CD4-positive, alpha-beta memory T cell (primary cell): Measurements from ENCODE around the gene COL5A1. TPM values are rescaled to one million over a fixed set of nuclear protein-coding genes. Genes with fewer than 3 reads are reported as not detected.
A peak's percentile ranks its signal among the peaks of the same experiment; 100 is the strongest.

Experiments
- CTCF ChIA-PET: fragments of 350-600 bp; sonication (Branson Sonifier 250); formaldehyde crosslinking; loops from one replicate; lab custom pipeline; 2021; ENCODE audit warnings: inconsistent platforms; ENCODE audit not compliant: partially characterized antibody; lab: Charles Lee
- POLR2A ChIA-PET: fragments of 350-600 bp; sonication (Branson Sonifier 250); formaldehyde crosslinking; loops from one replicate; lab custom pipeline; 2021; ENCODE audit not compliant: partially characterized antibody; lab: Charles Lee
- DNase-seq, 5 donors: peaks; one replicate each; pipeline versions ENCODE4 v3.0.0 to v3.0.0-alpha.2; 2020 to 2022; ENCODE audit warnings: mixed read lengths in 1 of 5
- H3K27ac ChIP-seq: one replicate; pipeline ENCODE4 v1.7.0; 2013; ENCODE audit warnings: low read depth, low read length
- H3K27me3 ChIP-seq: 2 replicates; pipeline ENCODE4 v1.7.0; 2013; ENCODE audit warnings: mild to moderate bottlenecking, low read length, moderate library complexity; ENCODE audit not compliant: insufficient read depth
- H3K36me3 ChIP-seq: 2 replicates; pipeline ENCODE4 v1.7.0; 2013; ENCODE audit warnings: mild to moderate bottlenecking, low read length, moderate library complexity; ENCODE audit not compliant: insufficient read depth
- H3K4me1 ChIP-seq: 2 replicates; pipeline ENCODE4 v1.7.0; 2013; ENCODE audit warnings: mild to moderate bottlenecking, low read length, moderate library complexity; ENCODE audit not compliant: insufficient read depth
- H3K4me3 ChIP-seq, 2 donors: one replicate each; pipeline ENCODE4 v1.7.0; 2013; ENCODE audit warnings: low read length in 2 of 2, mild to moderate bottlenecking in 1 of 2
- H3K9me3 ChIP-seq, 2 donors: one replicate each; pipeline ENCODE4 v1.7.0; 2013; ENCODE audit warnings: low read length in 2 of 2, control low read depth in 1 of 2; ENCODE audit not compliant: control insufficient read depth in 1 of 2
- H3K27ac Mint-ChIP-seq, 7 donors: one replicate each; pipeline ENCODE4 v1.8.0; 2020 to 2021; ENCODE audit warnings: mixed read lengths in 7 of 7, mild to moderate bottlenecking in 6 of 7, inconsistent platforms in 3 of 7, moderate library complexity in 3 of 7
- H3K27me3 Mint-ChIP-seq, 2 donors: one replicate each; pipeline ENCODE4 v1.8.0; 2020 to 2021; ENCODE audit warnings: mixed read lengths in 2 of 2
- H3K36me3 Mint-ChIP-seq, 2 donors: one replicate each; pipeline ENCODE4 v1.8.0; 2020 to 2021; ENCODE audit warnings: mixed read lengths in 2 of 2, inconsistent platforms in 1 of 2, mild to moderate bottlenecking in 1 of 2
- H3K4me1 Mint-ChIP-seq, 4 donors: one replicate each; pipeline ENCODE4 v1.8.0; 2020 to 2021; ENCODE audit warnings: mixed read lengths in 4 of 4, mild to moderate bottlenecking in 1 of 4
- H3K4me3 Mint-ChIP-seq, 8 donors: one replicate each; pipeline ENCODE4 v1.8.0; 2020 to 2021; ENCODE audit warnings: mixed read lengths in 8 of 8, mild to moderate bottlenecking in 7 of 8, moderate library complexity in 6 of 8, inconsistent platforms in 3 of 8
- H3K9me3 Mint-ChIP-seq, 8 donors: one replicate each; pipeline ENCODE4 v1.8.0; 2020 to 2021; ENCODE audit warnings: mixed read lengths in 8 of 8, mild to moderate bottlenecking in 5 of 8, inconsistent platforms in 3 of 8, moderate library complexity in 1 of 8
- intact Hi-C: fragments of 100-400 bp; cut with micrococcal nuclease; formaldehyde crosslinking; loops from one replicate; pipeline ENCODE4 v1.15.1; 2023
- polyA plus RNA-seq, 2 donors: library from polyadenylated mRNA; unstranded; fragments of 300-500 nt; fragmentation: Illumina TruSeq; gene quantifications; one replicate each; pipeline ENCODE4 v1.2.3, GENCODE V29; 2021
- total RNA-seq, 2 experiments: library from RNA; stranded (reverse); gene quantifications; one replicate each; pipeline ENCODE4 v1.2.3, GENCODE V29; 2021

The COL5A1 gene
- total and polyA plus RNA-seq, 4 experiments from 2014 or later, result 0.36 to 1.6 (median 1.5) TPM; not detected in 1

GRCh38 chr9:134757216-134757975, 115.8 kb downstream of the COL5A1 start:
- no peak for DNase-seq
- intact Hi-C loops, result no loop called here
- Mint-ChIP-seq H3K4me3 (no peak overlapping the region), H3K9me3 (no peaks in the 10 kb centered on the region), H3K27me3 (peaks cover 0 to 3% of the 10 kb centered on the region in 2 donors), H3K27ac (no peak overlapping the region), H3K4me1 (no peaks in the 10 kb centered on the region), H3K36me3 (no peaks in the 10 kb centered on the region)
- H3K4me1 ChIP-seq, result no peaks in the 10 kb centered on the region
- no peaks in the 10 kb centered on the region for H3K36me3 ChIP-seq
- no peak overlapping the region for H3K27ac ChIP-seq
- ChIA-PET POLR2A (no interaction called here), CTCF (no interaction called here)
- no peak overlapping the region for H3K4me3 ChIP-seq
- no peaks in the 10 kb centered on the region for H3K9me3 ChIP-seq
- H3K27me3 ChIP-seq, result no peaks in the 10 kb centered on the region

- POLR2A ChIA-PET, result no interaction called here
- Histone ChIP-seq H3K4me1 (no peaks in the 10 kb centered on the region), H3K4me3 (no peak overlapping the region), H3K27me3 (no peaks in the 10 kb centered on the region), H3K9me3 (no peaks in the 10 kb centered on the region), H3K27ac (no peak overlapping the region), H3K36me3 (no peaks in the 10 kb centered on the region)
- Mint-ChIP-seq H3K4me1 (no peaks in the 10 kb centered on the region), H3K36me3 (no peaks in the 10 kb centered on the region), H3K27ac (no peak overlapping the region), H3K9me3 (no peaks in the 10 kb centered on the region), H3K4me3 (no peak overlapping the region), H3K27me3 (peaks cover 0 to 3% of the 10 kb centered on the region in 2 donors)
- CTCF ChIA-PET, result no interaction called here
- intact Hi-C loops, result no loop called here
- DNase-seq, result no peak
These were observed 117.5 kb downstream of the COL5A1 start for GRCh38 chr9:134758949-134759607.

- Mint-ChIP-seq H3K27me3 (peaks cover 0 to 3% of the 10 kb centered on the region in 2 donors), H3K4me1 (no peaks in the 10 kb centered on the region), H3K36me3 (no peaks in the 10 kb centered on the region), H3K9me3 (no peaks in the 10 kb centered on the region), H3K27ac (no peak overlapping the region), H3K4me3 (no peak overlapping the region)
- H3K27me3 ChIP-seq, result no peaks in the 10 kb centered on the region
- intact Hi-C loops, result no loop called here
- H3K4me1 ChIP-seq, result no peaks in the 10 kb centered on the region
- no peak overlapping the region for H3K4me3 ChIP-seq
- H3K36me3 ChIP-seq, result no peaks in the 10 kb centered on the region
- H3K27ac ChIP-seq, result no peak overlapping the region
- DNase-seq, result no peak
- POLR2A ChIA-PET, result no interaction called here
- CTCF ChIA-PET, result no interaction called here
- no peaks in the 10 kb centered on the region for H3K9me3 ChIP-seq
These were observed 118.3 kb downstream of the COL5A1 start for GRCh38 chr9:134759913-134760312.

GRCh38 chr9:134760750-134761420, 119.3 kb downstream of the COL5A1 start:
- Mint-ChIP-seq H3K36me3 (no peaks in the 10 kb centered on the region), H3K9me3 (no peaks in the 10 kb centered on the region), H3K4me1 (no peaks in the 10 kb centered on the region), H3K4me3 (no peak overlapping the region), H3K27me3 (no peaks in the 10 kb centered on the region), H3K27ac (no peak overlapping the region)
- H3K36me3 ChIP-seq, result no peaks in the 10 kb centered on the region
- H3K27ac ChIP-seq, result no peak overlapping the region
- intact Hi-C loops, result no loop called here
- no peaks in the 10 kb centered on the region for H3K4me1 ChIP-seq
- H3K4me3 ChIP-seq, result no peak overlapping the region
- H3K27me3 ChIP-seq, result no peaks in the 10 kb centered on the region
- POLR2A ChIA-PET, result no interaction called here
- CTCF ChIA-PET, result no interaction called here
- no peak for DNase-seq
- no peaks in the 10 kb centered on the region for H3K9me3 ChIP-seq

GRCh38 chr9:134764473-134765269, 123.1 kb downstream of the COL5A1 start:
- H3K4me3 ChIP-seq, result no peak overlapping the region
- intact Hi-C loops, result no loop called here
- CTCF ChIA-PET, result no interaction called here

GRCh38 chr9:134765785-134766184, 124.2 kb downstream of the COL5A1 start:
- DNase-seq, result no peak
- no peak overlapping the region for H3K27ac ChIP-seq
- ChIA-PET POLR2A (no interaction called here), CTCF (no interaction called here)
- Mint-ChIP-seq H3K27ac (no peak overlapping the region), H3K27me3 (peaks cover 0 to 4% of the 10 kb centered on the region in 2 donors), H3K4me3 (no peak overlapping the region), H3K36me3 (no peaks in the 10 kb centered on the region), H3K9me3 (no peaks in the 10 kb centered on the region), H3K4me1 (no peaks in the 10 kb centered on the region)
- H3K9me3 ChIP-seq, result no peaks in the 10 kb centered on the region
- H3K27me3 ChIP-seq, result no peaks in the 10 kb centered on the region
- H3K4me3 ChIP-seq, result no peak overlapping the region
- H3K4me1 ChIP-seq, result no peaks in the 10 kb centered on the region
- H3K36me3 ChIP-seq, result no peaks in the 10 kb centered on the region
- intact Hi-C loops, result no loop called here

More at GRCh38 chr9:134764473-134765269, 123.1 kb downstream of the COL5A1 start:
- H3K4me1 Mint-ChIP-seq, result no peaks in the 10 kb centered on the region
- H3K4me3 Mint-ChIP-seq, result peak overlapping the region in 1 of 8 donors; percentile 36
- no peak overlapping the region for H3K27ac ChIP-seq
- no peaks in the 10 kb centered on the region for H3K9me3 ChIP-seq
- H3K9me3 Mint-ChIP-seq, result no peaks in the 10 kb centered on the region
- H3K27me3 Mint-ChIP-seq, result peaks cover 0 to 4% of the 10 kb centered on the region in 2 donors
- no peaks in the 10 kb centered on the region for H3K4me1 ChIP-seq
- no peaks in the 10 kb centered on the region for H3K27me3 ChIP-seq
- no peak overlapping the region for H3K27ac Mint-ChIP-seq
- H3K36me3 ChIP-seq, result no peaks in the 10 kb centered on the region
- DNase-seq, result no peak
- POLR2A ChIA-PET, result no interaction called here
- no peaks in the 10 kb centered on the region for H3K36me3 Mint-ChIP-seq

- H3K4me3 ChIP-seq, result no peak overlapping the region
- H3K36me3 ChIP-seq, result no peaks in the 10 kb centered on the region
- H3K4me1 ChIP-seq, result no peaks in the 10 kb centered on the region
- intact Hi-C loops, result no loop called here
- no peaks in the 10 kb centered on the region for H3K9me3 ChIP-seq
- no peaks in the 10 kb centered on the region for H3K36me3 Mint-ChIP-seq
- H3K27ac Mint-ChIP-seq, result no peak overlapping the region
- no peak overlapping the region for H3K27ac ChIP-seq
- POLR2A ChIA-PET, result no interaction called here
- H3K9me3 Mint-ChIP-seq, result no peaks in the 10 kb centered on the region
- peaks cover 0 to 7% of the 10 kb centered on the region in 2 donors for H3K27me3 Mint-ChIP-seq
- no peak overlapping the region for H3K4me3 Mint-ChIP-seq
- DNase-seq, result no peak
- CTCF ChIA-PET, result no interaction called here
- H3K27me3 ChIP-seq, result no peaks in the 10 kb centered on the region
- no peaks in the 10 kb centered on the region for H3K4me1 Mint-ChIP-seq
These were observed 125.0 kb downstream of the COL5A1 start for GRCh38 chr9:134766587-134766986.
